H9 (cell line): ENCODE measurements around the gene POLR1D. TPM values are rescaled to one million over a fixed set of nuclear protein-coding genes. Genes with fewer than 3 reads are reported as not detected.

Source experiments
- DNase-seq: peaks from one replicate; pipeline ENCODE4 v3.0.0-alpha.2; 2017
- H2AFZ ChIP-seq: one replicate; pipeline ENCODE4 v1.6.1; 2013; ENCODE audit warnings: mild to moderate bottlenecking, low read length, control low read depth, moderate library complexity
- H2AK5ac ChIP-seq: 2 replicates; pipeline ENCODE4 v1.6.1; 2013; ENCODE audit warnings: low read length, control low read depth, mixed read lengths; ENCODE audit not compliant: insufficient read length
- H2BK120ac ChIP-seq: one replicate; pipeline ENCODE4 v1.6.1; 2013; ENCODE audit warnings: low read depth, mild to moderate bottlenecking, low read length, control low read depth, inconsistent platforms; ENCODE audit not compliant: poor library complexity, severe bottlenecking
- H2BK12ac ChIP-seq: 2 replicates; pipeline ENCODE4 v1.6.1; 2013; ENCODE audit warnings: low read length, control low read depth, mixed read lengths, low read depth; ENCODE audit not compliant: insufficient read length
- H2BK15ac ChIP-seq: 2 replicates; pipeline ENCODE4 v1.6.1; 2013; ENCODE audit warnings: low read depth, low read length, control low read depth
- H2BK20ac ChIP-seq: one replicate; pipeline ENCODE4 v1.6.1; 2013; ENCODE audit warnings: low read depth, mild to moderate bottlenecking, low read length, control low read depth, inconsistent platforms; ENCODE audit not compliant: poor library complexity, severe bottlenecking
- H2BK5ac ChIP-seq: 2 replicates; pipeline ENCODE4 v1.6.1; 2013; ENCODE audit warnings: low read length, control low read depth, mixed read lengths; ENCODE audit not compliant: insufficient read length
- H3K14ac ChIP-seq: 2 replicates; pipeline ENCODE4 v1.6.1; 2013; ENCODE audit warnings: low read length, control low read depth; ENCODE audit not compliant: insufficient read depth
- H3K18ac ChIP-seq: 2 replicates; pipeline ENCODE4 v1.6.1; 2013; ENCODE audit warnings: low read depth, mild to moderate bottlenecking, mixed read lengths, low read length, control low read depth; ENCODE audit not compliant: insufficient read length
- H3K23ac ChIP-seq: 2 replicates; pipeline ENCODE4 v1.6.1; 2013; ENCODE audit warnings: low read length, control low read depth, mixed read lengths, low read depth; ENCODE audit not compliant: insufficient read length
- H3K23me2 ChIP-seq: 2 replicates; pipeline ENCODE4 v1.6.1; 2013; ENCODE audit warnings: low read depth, mild to moderate bottlenecking, mixed read lengths, low read length, control low read depth; ENCODE audit not compliant: insufficient read length, poor library complexity, severe bottlenecking
- H3K27ac ChIP-seq: 2 replicates; pipeline ENCODE4 v1.5.1; 2013; ENCODE audit warnings: low read length, control low read depth, mixed read lengths, low read depth; ENCODE audit not compliant: insufficient read length
- H3K27me3 ChIP-seq: 2 replicates; pipeline ENCODE4 v1.6.1; 2013; ENCODE audit warnings: low read length, control low read depth, inconsistent platforms; ENCODE audit not compliant: insufficient read depth
- H3K4ac ChIP-seq: 2 replicates; pipeline ENCODE4 v1.6.1; 2013; ENCODE audit warnings: low read depth, mild to moderate bottlenecking, control low read depth, inconsistent platforms, low read length, moderate library complexity
- H3K4me1 ChIP-seq: 2 replicates; pipeline ENCODE4 v1.6.1; 2013; ENCODE audit warnings: low read length, control low read depth, inconsistent platforms; ENCODE audit not compliant: insufficient read depth
- H3K4me2 ChIP-seq: 2 replicates; pipeline ENCODE4 v1.6.1; 2013; ENCODE audit warnings: low read length, control low read depth, mixed read lengths; ENCODE audit not compliant: insufficient read length, insufficient read depth
- H3K56ac ChIP-seq: 2 replicates; pipeline ENCODE4 v1.6.1; 2013; ENCODE audit warnings: low read depth, mild to moderate bottlenecking, mixed read lengths, low read length, control low read depth; ENCODE audit not compliant: insufficient read length
- H3K79me1 ChIP-seq: 2 replicates; pipeline ENCODE4 v1.6.1; 2013; ENCODE audit warnings: low read depth, mild to moderate bottlenecking, moderate library complexity, low read length, control low read depth, inconsistent platforms; ENCODE audit not compliant: insufficient read depth, poor library complexity, severe bottlenecking
- H3K79me2 ChIP-seq: 2 replicates; pipeline ENCODE4 v1.6.1; 2013; ENCODE audit warnings: low read length, control low read depth, inconsistent platforms; ENCODE audit not compliant: insufficient read depth
- H3K9ac ChIP-seq: 2 replicates; pipeline ENCODE4 v1.6.1; 2013; ENCODE audit warnings: low read length, control low read depth, mixed read lengths; ENCODE audit not compliant: insufficient read length; ENCODE audit errors: extremely low read depth
- H3K9me3 ChIP-seq: one replicate; pipeline ENCODE4 v1.6.1; 2013; ENCODE audit warnings: low read depth, low read length, inconsistent platforms; ENCODE audit not compliant: control insufficient read depth
- H3T11ph ChIP-seq: one replicate; pipeline ENCODE4 v1.6.1; 2013; ENCODE audit warnings: mild to moderate bottlenecking, low read length, control low read depth, inconsistent platforms
- H4K20me1 ChIP-seq: one replicate; pipeline ENCODE4 v1.6.1; 2013; ENCODE audit not compliant: control insufficient read depth, insufficient read length, insufficient read depth
- H4K5ac ChIP-seq: 2 replicates; pipeline ENCODE4 v1.6.1; 2013; ENCODE audit warnings: low read depth, mild to moderate bottlenecking, mixed read lengths, low read length, control low read depth; ENCODE audit not compliant: insufficient read length
- H4K8ac ChIP-seq: replicated peaks from 2 replicates; pipeline ENCODE4 v1.6.1; 2013; ENCODE audit warnings: low read length, control low read depth, mixed read lengths, low read depth; ENCODE audit not compliant: insufficient read length
- H4K91ac ChIP-seq: 2 replicates; pipeline ENCODE4 v1.6.1; 2013; ENCODE audit warnings: low read depth, mild to moderate bottlenecking, moderate library complexity, mixed read lengths, low read length, control low read depth; ENCODE audit not compliant: insufficient read length
- H3K27ac Mint-ChIP-seq, 3 experiments: 2 replicates in 2 of 3; 3 replicates in 1 of 3; pipeline ENCODE4 v1.8.0; 2020 to 2021; ENCODE audit warnings: mixed read lengths in 3 of 3, mild to moderate bottlenecking in 1 of 3, moderate library complexity in 1 of 3
- H3K27me3 Mint-ChIP-seq: 2 replicates; pipeline ENCODE4 v1.8.0; 2021; ENCODE audit warnings: low read depth, mild to moderate bottlenecking, moderate library complexity, mixed read lengths
- H3K36me3 Mint-ChIP-seq, 3 experiments: 2 replicates in 2 of 3; 3 replicates in 1 of 3; pipeline ENCODE4 v1.8.0; 2020 to 2021; ENCODE audit warnings: low read depth in 3 of 3, mixed read lengths in 3 of 3; ENCODE audit not compliant: insufficient read depth in 1 of 3
- H3K4me1 Mint-ChIP-seq, 2 experiments: 2 replicates each; pipeline ENCODE4 v1.8.0; 2020; ENCODE audit warnings: mixed read lengths in 2 of 2
- H3K4me3 Mint-ChIP-seq, 2 experiments: 2 replicates in 1 of 2; 3 replicates in 1 of 2; pipeline ENCODE4 v1.8.0; 2020 to 2021; ENCODE audit warnings: mild to moderate bottlenecking in 2 of 2, mixed read lengths in 2 of 2, moderate library complexity in 1 of 2
- H3K9me3 Mint-ChIP-seq, 2 experiments: 2 replicates in 1 of 2; 3 replicates in 1 of 2; pipeline ENCODE4 v1.8.0; 2020; ENCODE audit warnings: mild to moderate bottlenecking in 2 of 2, mixed read lengths in 2 of 2, moderate library complexity in 1 of 2
- WGBS: extraction: QIAGEN DNeasy Blood & Tissue Kit; methylation state at CpG from one replicate; pipeline ENCODE4 v1.1.7; 2013; ENCODE audit warnings: missing lambda C conversion rate, low lambda C conversion rate, mixed read lengths; ENCODE audit not compliant: insufficient read length; ENCODE audit errors: extremely low coverage; 5-methylcytosine and 5-hydroxymethylcytosine counted together
- total RNA-seq: library from RNA; stranded (reverse); gene quantifications from 2 replicates; pipeline ENCODE4 v1.2.1, GENCODE V29; 2021
- TF ChIP-seq, protein P1 (sequence below): fragments of 200-600 bp; sonication (generic); conservative IDR thresholded peaks from 3 replicates; pipeline ENCODE4 v1.8.0; 2021; ENCODE audit warnings: antibody characterized with exemption, mild to moderate bottlenecking

POLR1D gene
- total RNA-seq, 1 experiment from 2014 or later, result 167 TPM

DNA sequence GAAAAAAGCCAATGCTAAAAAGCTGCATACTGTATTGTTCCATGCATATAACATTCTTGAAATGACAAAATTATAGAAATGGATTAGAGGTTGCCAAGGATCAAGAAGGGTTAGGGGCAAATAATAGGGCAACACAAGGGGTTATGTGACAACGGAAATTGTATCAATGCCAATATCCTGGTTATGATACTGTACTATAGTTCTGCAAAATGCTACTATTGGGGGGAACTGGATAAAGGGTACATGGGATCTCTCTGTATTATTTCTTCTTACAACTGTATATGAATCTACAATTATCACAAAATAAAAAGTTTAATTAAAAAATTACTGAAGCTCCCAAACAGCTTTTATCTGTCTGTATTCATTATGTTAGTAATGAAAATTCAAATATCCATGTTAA lies 33.3 kb upstream of the POLR1D start:
- Histone ChIP-seq H3K18ac (no peak overlapping the region), H3K14ac (no peak overlapping the region), H4K8ac (no peak overlapping the region), H2BK15ac (no peak overlapping the region), H3K4ac (no peak overlapping the region), H3K79me2 (no peaks in the 10 kb centered on the region; the same call in 1 of the 2 replicates), H3T11ph (no peak overlapping the region), H3K56ac (no peak overlapping the region), H3K9me3 (no peaks in the 10 kb centered on the region), H3K9ac (no peak overlapping the region), H4K5ac (no peak overlapping the region), H4K20me1 (no peaks in the 10 kb centered on the region), H4K91ac (no peak overlapping the region), H3K27me3 (no peaks in the 10 kb centered on the region), H2BK5ac (no peak overlapping the region), H3K4me1 (no peaks in the 10 kb centered on the region; the same call in 1 of the 2 replicates), H2BK20ac (no peak overlapping the region), H2BK120ac (no peak overlapping the region), H2AFZ (no peak overlapping the region), H3K79me1 (peaks cover 7% of the 10 kb centered on the region), H3K23ac (no peak overlapping the region), H2BK12ac (no peak overlapping the region), H2AK5ac (no peak overlapping the region), H3K27ac (no peak overlapping the region), H3K23me2 (no peaks in the 10 kb centered on the region), H3K4me2 (no peak overlapping the region)
- no peak for DNase-seq
- no CpG with 5 or more reads among the region's 1 CpG for WGBS
- Mint-ChIP-seq H3K9me3 (no peaks in the 10 kb centered on the region; a peak in 1 of 5 replicates), H3K36me3 (peaks cover 0 to 4% (median 2%) of the 10 kb centered on the region in 3 experiments; a peak in 1 of 7 replicates), H3K4me3 (no peak overlapping the region), H3K27me3 (no peaks in the 10 kb centered on the region), H3K27ac (no peak overlapping the region), H3K4me1 (peaks cover 0 to 5% of the 10 kb centered on the region in 2 experiments; a peak in 1 of 4 replicates)
- TF ChIP-seq, protein P1, sequence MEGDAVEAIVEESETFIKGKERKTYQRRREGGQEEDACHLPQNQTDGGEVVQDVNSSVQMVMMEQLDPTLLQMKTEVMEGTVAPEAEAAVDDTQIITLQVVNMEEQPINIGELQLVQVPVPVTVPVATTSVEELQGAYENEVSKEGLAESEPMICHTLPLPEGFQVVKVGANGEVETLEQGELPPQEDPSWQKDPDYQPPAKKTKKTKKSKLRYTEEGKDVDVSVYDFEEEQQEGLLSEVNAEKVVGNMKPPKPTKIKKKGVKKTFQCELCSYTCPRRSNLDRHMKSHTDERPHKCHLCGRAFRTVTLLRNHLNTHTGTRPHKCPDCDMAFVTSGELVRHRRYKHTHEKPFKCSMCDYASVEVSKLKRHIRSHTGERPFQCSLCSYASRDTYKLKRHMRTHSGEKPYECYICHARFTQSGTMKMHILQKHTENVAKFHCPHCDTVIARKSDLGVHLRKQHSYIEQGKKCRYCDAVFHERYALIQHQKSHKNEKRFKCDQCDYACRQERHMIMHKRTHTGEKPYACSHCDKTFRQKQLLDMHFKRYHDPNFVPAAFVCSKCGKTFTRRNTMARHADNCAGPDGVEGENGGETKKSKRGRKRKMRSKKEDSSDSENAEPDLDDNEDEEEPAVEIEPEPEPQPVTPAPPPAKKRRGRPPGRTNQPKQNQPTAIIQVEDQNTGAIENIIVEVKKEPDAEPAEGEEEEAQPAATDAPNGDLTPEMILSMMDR, result no peak
